ENCODE results near the gene LNPEP. TPM values are rescaled to one million over a fixed set of nuclear protein-coding genes. Genes with fewer than 3 reads are reported as not detected.

The LNPEP gene
- total and polyA plus RNA-seq, 2 of the 4 experiments (the other 2 are of a cell fraction): 3.6 to 27.4 TPM

- Histone ChIP-seq H2AK5ac (ENCODE audit: low read depth, low read length) (no peak overlapping the region), H3K4me3 (ENCODE audit: insufficient read depth, low read depth, low read length) (no peak overlapping the region), H2AFZ (replicated peaks; ENCODE audit: low read length, poor library complexity) (no peak overlapping the region), H3K4me2 (ENCODE audit: low read depth, low read length) (no peak overlapping the region), H3K9ac (ENCODE audit: low read depth, low read length) (no peak overlapping the region), H4K5ac (ENCODE audit: low read depth, low read length) (no peak overlapping the region), H3K9me3 (ENCODE audit: control insufficient read depth, insufficient read depth, low read length) (no peaks in the 10 kb centered on the region), H2BK5ac (ENCODE audit: low read depth, low read length, poor library complexity, severe bottlenecking) (no peak overlapping the region), H3K4ac (ENCODE audit: low read depth, low read length) (no peak overlapping the region), H3K79me1 (ENCODE audit: low read depth in 1 of 2, low read length in 2 of 2) (peaks cover 20 to 31% of the 10 kb centered on the region in 2 experiments; a peak in 3 of 4 replicates), H2BK120ac (ENCODE audit: low read depth, low read length) (no peak overlapping the region), H3K27ac (ENCODE audit: insufficient read depth, low read length) (no peak overlapping the region), H3K27me3 (ENCODE audit: control insufficient read depth, insufficient read depth, low read length) (no peaks in the 10 kb centered on the region), H3K9me1 (ENCODE audit: insufficient read depth, low read length) (0 out of 2 replicates have a peak, but pooled peaks cover 4% of the 10 kb centered on the region), H3K18ac (ENCODE audit: low read depth, low read length) (no peak overlapping the region), H2BK20ac (ENCODE audit: low read depth, low read length) (no peak overlapping the region), H3K56ac (ENCODE audit: extremely low read depth, insufficient read depth, low read length) (no peak overlapping the region), H4K8ac (ENCODE audit: low read depth in 2 of 2, low read length in 2 of 2) (no peak overlapping the region), H2AK9ac (replicated peaks; ENCODE audit: low read depth, low read length, poor library complexity) (no peak overlapping the region), H3K23ac (ENCODE audit: low read depth, low read length) (no peak overlapping the region), H4K20me1 (ENCODE audit: insufficient read depth, low read length) (no peaks in the 10 kb centered on the region; the same call in 1 of the 2 replicates), H2BK15ac (ENCODE audit: low read depth, low read length) (no peak overlapping the region), H3K14ac (replicated peaks; ENCODE audit: low read depth, low read length) (no peak overlapping the region), H3K4me1 (ENCODE audit: control insufficient read depth, insufficient read depth, low read length) (0 out of 2 replicates have a peak, but pooled peaks cover 2% of the 10 kb centered on the region), H3K36me3 (ENCODE audit: control insufficient read depth, insufficient read depth, low read length) (peaks cover 1% of the 10 kb centered on the region; the same call in 1 of the 2 replicates), H4K91ac (ENCODE audit: insufficient read depth, low read depth, low read length) (no peak overlapping the region)
- dilution Hi-C loops (cut with HindIII; ENCODE audit: low sequenced_read_pairs, unreplicated experiment) (no loop called here), intact Hi-C loops (cut with micrococcal nuclease) (no loop called here), in situ Hi-C loops (cut with MboI; ENCODE audit: low sequenced_read_pairs) (no loop called here)
- POLR2A ChIA-PET (ENCODE audit: unreplicated experiment): no interaction called here
- ATAC-seq (ENCODE audit: low read depth) (no peak), DNase-seq (no peak)
- no TSS peak for BruUV-seq (replicated peaks)
- no peak for TF ChIP-seq SMC3 (IDR thresholded peaks at IDR 0.05; ENCODE audit: low read depth, low read length)
- no peak for TF ChIP-seq RFX5 (IDR thresholded peaks at IDR 0.05; ENCODE audit: low read depth, low read length)
- no peak for TF ChIP-seq RCOR1 (IDR thresholded peaks at IDR 0.05; ENCODE audit: insufficient replicate concordance, low read length)
- no peak for TF ChIP-seq MAFK (IDR thresholded peaks at IDR 0.05; ENCODE audit: low read depth, low read length)
- CTCF ChIA-PET: no interaction called here
- 100% methylated on average over 2 of the region's 5 CpGs; no CpG with 5 or more reads in 1 of the 2 experiments for WGBS, 2 experiments (ENCODE audit: extremely low coverage in 2 of 2, insufficient read length in 1 of 2)
Measured at GRCh38 chr5:96958977-96959376, 23.1 kb downstream of the LNPEP start.
